Endothelial cell of umbilical vein (primary cell): Measurements from ENCODE around the gene WDR72. TPM values are rescaled to one million over a fixed set of nuclear protein-coding genes. Genes with fewer than 3 reads are reported as not detected.

Experiments used
- BruUV-seq: library from RNA; stranded (reverse); fragments of 400-500 nt; replicated peaks from 2 replicates; lab custom pipeline; 2021; lab: Mats Ljungman, UMichigan
- CTCF ChIA-PET: fragments of 300-600, 350-600 bp; sonication (Branson Sonifier 250); formaldehyde crosslinking; loops from one replicate; lab custom pipeline; 2021; ENCODE audit warnings: antibody characterized with exemption, inconsistent platforms; lab: Charles Lee
- POLR2A ChIA-PET: fragments of 300-600, 350-600 bp; sonication (Branson Sonifier 250); formaldehyde crosslinking; loops from one replicate; lab custom pipeline; 2021; ENCODE audit warnings: antibody characterized with exemption, inconsistent platforms; lab: Charles Lee
- DNase-seq: peaks from one replicate; pipeline ENCODE4 v3.0.0-alpha.2; 2011; ENCODE audit warnings: low read depth, low spot score
- FAIRE-seq: peaks from 2 replicates; lab custom pipeline; 2011; peaks lifted over from hg19 to GRCh38; lab: Jason Lieb, UNC
- H2AFZ ChIP-seq: 2 replicates; pipeline ENCODE4 v1.6.0; 2012; ENCODE audit warnings: low read depth, low read length, control low read depth, inconsistent platforms
- H3K27ac ChIP-seq: 2 replicates; pipeline ENCODE4 v1.5.1; 2011; ENCODE audit warnings: low read depth, mild to moderate bottlenecking, control low read depth, low read length, moderate library complexity; ENCODE audit not compliant: insufficient read depth
- H3K27me3 ChIP-seq, 2 experiments: 2 replicates each; pipeline versions ENCODE4 v1.6.0 to v1.6.1; 2011; ENCODE audit warnings: low read length in 2 of 2, mixed read lengths in 1 of 2; ENCODE audit not compliant: control insufficient read depth in 2 of 2, insufficient read depth in 2 of 2
- H3K36me3 ChIP-seq, 2 experiments: 2 replicates in 1 of 2; 3 replicates in 1 of 2; pipeline ENCODE4 v1.5.1; 2011; ENCODE audit warnings: low read length in 2 of 2, mild to moderate bottlenecking in 1 of 2, moderate library complexity in 1 of 2; ENCODE audit not compliant: control insufficient read depth in 2 of 2, insufficient read depth in 2 of 2; ENCODE audit errors: extremely low read depth in 1 of 2
- H3K4me1 ChIP-seq: 3 replicates; pipeline ENCODE4 v1.5.1; 2011; ENCODE audit warnings: mild to moderate bottlenecking, low read length; ENCODE audit not compliant: control insufficient read depth, insufficient read depth; ENCODE audit errors: extremely low read depth
- H3K4me2 ChIP-seq: 2 replicates; pipeline ENCODE4 v1.6.1; 2011; ENCODE audit warnings: low read length, control low read depth, mixed read lengths; ENCODE audit not compliant: insufficient read depth
- H3K4me3 ChIP-seq, 3 experiments: fragments of 200-600 bp in 1 of 3; sonication (generic), shearing (Covaris generic) in 1 of 3; replicated peaks in 1 of 3; 2 replicates each; pipeline ENCODE4 v1.5.1; 2011 to 2016; ENCODE audit warnings: control low read depth in 3 of 3, low read length in 3 of 3, mild to moderate bottlenecking in 2 of 3, inconsistent platforms in 1 of 3, low read depth in 1 of 3, moderate library complexity in 1 of 3; ENCODE audit not compliant: insufficient read depth in 1 of 3
- H3K79me2 ChIP-seq: 2 replicates; pipeline ENCODE4 v1.6.0; 2012; ENCODE audit warnings: low read length, inconsistent platforms; ENCODE audit not compliant: control insufficient read depth, insufficient read depth
- H3K9ac ChIP-seq: replicated peaks from 2 replicates; pipeline ENCODE3; 2011; ENCODE audit warnings: low read length, control low read depth; ENCODE audit not compliant: insufficient read depth; ENCODE audit errors: extremely low read depth
- H3K9me1 ChIP-seq: replicated peaks from 3 replicates; pipeline ENCODE4 v1.6.0; 2011; ENCODE audit warnings: mild to moderate bottlenecking, low read length; ENCODE audit not compliant: control insufficient read depth, insufficient read depth; ENCODE audit errors: extremely low read depth
- H3K9me3 ChIP-seq: replicated peaks from 2 replicates; pipeline ENCODE4 v1.5.1; 2012; ENCODE audit warnings: low read length, inconsistent platforms; ENCODE audit not compliant: control insufficient read depth, insufficient read depth
- H4K20me1 ChIP-seq: replicated peaks from 2 replicates; pipeline ENCODE3; 2011; ENCODE audit warnings: mild to moderate bottlenecking, low read length; ENCODE audit not compliant: control insufficient read depth, insufficient read depth; ENCODE audit errors: extremely low read depth
- CTCF ChIP-seq, 2 donors: IDR thresholded peaks; 1 replicate in 1 of 2; 2 replicates in 1 of 2; pipeline ENCODE4 v1.5.1; 2011; ENCODE audit warnings: low read length in 2 of 2, mild to moderate bottlenecking in 2 of 2, moderate library complexity in 2 of 2, control low read depth in 1 of 2, inconsistent platforms in 1 of 2, low read depth in 1 of 2; ENCODE audit not compliant: insufficient read depth in 1 of 2; ENCODE audit errors: extremely low read depth in 1 of 2
- EZH2 ChIP-seq: IDR thresholded peaks from 2 replicates; pipeline ENCODE4 v1.6.1; 2012; ENCODE audit warnings: borderline replicate concordance, low read depth, mild to moderate bottlenecking, moderate library complexity, low read length, inconsistent platforms; ENCODE audit not compliant: severe bottlenecking
- FOS ChIP-seq: IDR thresholded peaks from 2 replicates; pipeline ENCODE4 v1.6.1; 2011; ENCODE audit warnings: mild to moderate bottlenecking, low read length, moderate library complexity, borderline replicate concordance; ENCODE audit not compliant: insufficient read depth
- JUN ChIP-seq: IDR thresholded peaks from 2 replicates; pipeline ENCODE4 v1.6.1; 2011; ENCODE audit warnings: borderline replicate concordance, low read depth; ENCODE audit not compliant: insufficient read length, insufficient read depth
- MAX ChIP-seq: IDR thresholded peaks from 2 replicates; pipeline ENCODE4 v1.6.1; 2011; ENCODE audit not compliant: insufficient read depth, insufficient read length
- MYC ChIP-seq: IDR thresholded peaks from one replicate; pipeline ENCODE4 v1.6.1; 2011; ENCODE audit warnings: mild to moderate bottlenecking, low read depth, low read length
- POLR2A ChIP-seq: IDR thresholded peaks from 2 replicates; pipeline ENCODE4 v1.6.1; 2012; ENCODE audit warnings: low read depth, mild to moderate bottlenecking, control low read depth, low read length
- POLR2AphosphoS5 ChIP-seq: IDR thresholded peaks from 2 replicates; pipeline ENCODE4 v1.6.1; 2012; ENCODE audit warnings: low read depth, mild to moderate bottlenecking, control low read depth, low read length, moderate library complexity; ENCODE audit not compliant: insufficient read depth
- dilution Hi-C: fragments of 300-500 bp; cut with MboI; formaldehyde crosslinking; loops from one replicate; pipeline ENCODE4 v1.15.0; 2019; ENCODE audit warnings: low sequenced_read_pairs; ENCODE audit not compliant: extremely low pct_ligation_motif_present
- intact Hi-C: fragments of 100-400 bp; cut with micrococcal nuclease; formaldehyde crosslinking; loops from one replicate; pipeline ENCODE4 v1.10.0; 2022
- polyA plus RNA-seq, 4 experiments: library from polyadenylated mRNA; depleted of rRNA in 3 of 4; stranded (reverse) in 3 of 4; unstranded in 1 of 4; fragments of >200 nt; gene quantifications; 2 replicates each; pipeline versions ENCODE4 v1.2.1 to v1.2.3, GENCODE V29; 2011 to 2012; ENCODE audit warnings: missing spikeins in 1 of 4
- total RNA-seq: library from RNA; stranded (reverse); gene quantifications from 2 replicates; pipeline ENCODE4 v1.2.3, GENCODE V29; 2021

The WDR72 gene
- total and polyA plus RNA-seq, 2 donors (not counting 3 experiments of a cell fraction or from before 2014, with no cell fraction given) = not detected

- DNase-seq = no peak
- no peak for FAIRE-seq
- no peak overlapping the region for H2AFZ ChIP-seq
- no peaks in the 10 kb centered on the region for H4K20me1 ChIP-seq
- H3K27me3 ChIP-seq = no peaks in the 10 kb centered on the region
- no peak for TF ChIP-seq POLR2A
- TF ChIP-seq JUN = no peak
- TF ChIP-seq MYC = no peak
- TF ChIP-seq MAX = no peak
- TF ChIP-seq EZH2 = no peak
- TF ChIP-seq POLR2AphosphoS5 = no peak
- TF ChIP-seq FOS = no peak
- no peak for TF ChIP-seq CTCF (IDR thresholded peaks at IDR 0.05; ENCODE audit: extremely low read depth in 1 of 2, insufficient read depth in 1 of 2, low read depth in 1 of 2, low read length in 2 of 2)
- CTCF ChIA-PET = interaction anchor here (1.0 kb wide), 1 partner anchor 15 kb away, joined by 3 read pairs; no protein-coding TSS in a partner anchor
- no peak overlapping the region for H3K4me2 ChIP-seq
- no peak overlapping the region for H3K27ac ChIP-seq
- H3K9ac ChIP-seq = no peak overlapping the region
- no peaks in the 10 kb centered on the region for H3K9me3 ChIP-seq
- H3K36me3 ChIP-seq = no peaks in the 10 kb centered on the region
- intact Hi-C loops = no loop called here
- dilution Hi-C loops = no loop called here
- H3K4me3 ChIP-seq = no peak overlapping the region
- POLR2A ChIA-PET = no interaction called here
- BruUV-seq = no TSS peak
- no peaks in the 10 kb centered on the region for H3K79me2 ChIP-seq
- H3K4me1 ChIP-seq = no peaks in the 10 kb centered on the region
- H3K9me1 ChIP-seq = no peaks in the 10 kb centered on the region
Measured at GRCh38 chr15:53549697-53550305, 209.7 kb downstream of the WDR72 start.
